Epithelial cell of prostate (primary cell): Measurements from ENCODE around the gene SPATA21.
"Not testable (repeated sequence)": the region's sequence is repeated elsewhere in the genome, so short reads cannot be mapped to it uniquely, and the experiment has no call there.

Experiments
- DNase-seq: peaks from one replicate; pipeline ENCODE4 v3.0.0-alpha.2; 2011; ENCODE audit warnings: low read depth, low spot score
- H3K27ac ChIP-seq: fragments of 450-650 bp; 2 replicates; pipeline ENCODE4 v1.5.1; 2017; ENCODE audit warnings: mild to moderate bottlenecking

Gene SPATA21, protein sequence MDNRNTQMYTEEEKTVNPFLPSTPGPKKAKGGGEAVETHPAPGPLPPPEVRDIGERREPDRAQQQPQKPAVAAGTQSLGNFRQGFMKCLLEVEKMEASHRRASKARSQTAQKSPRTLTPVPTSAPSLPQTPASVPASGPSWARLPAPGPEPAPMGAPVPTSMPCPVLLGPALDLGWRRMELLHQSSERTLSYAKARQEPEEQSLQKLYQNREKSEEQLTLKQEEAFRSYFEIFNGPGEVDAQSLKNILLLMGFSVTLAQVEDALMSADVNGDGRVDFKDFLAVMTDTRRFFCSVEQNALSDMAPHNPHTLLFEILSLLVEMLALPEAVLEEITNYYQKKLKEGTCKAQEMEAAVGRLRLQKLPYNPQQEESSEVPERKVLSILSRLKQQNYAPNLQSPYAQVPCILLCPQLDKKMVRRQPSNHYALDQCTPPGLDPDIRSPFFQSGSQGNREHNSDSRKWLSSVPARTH

DNA sequence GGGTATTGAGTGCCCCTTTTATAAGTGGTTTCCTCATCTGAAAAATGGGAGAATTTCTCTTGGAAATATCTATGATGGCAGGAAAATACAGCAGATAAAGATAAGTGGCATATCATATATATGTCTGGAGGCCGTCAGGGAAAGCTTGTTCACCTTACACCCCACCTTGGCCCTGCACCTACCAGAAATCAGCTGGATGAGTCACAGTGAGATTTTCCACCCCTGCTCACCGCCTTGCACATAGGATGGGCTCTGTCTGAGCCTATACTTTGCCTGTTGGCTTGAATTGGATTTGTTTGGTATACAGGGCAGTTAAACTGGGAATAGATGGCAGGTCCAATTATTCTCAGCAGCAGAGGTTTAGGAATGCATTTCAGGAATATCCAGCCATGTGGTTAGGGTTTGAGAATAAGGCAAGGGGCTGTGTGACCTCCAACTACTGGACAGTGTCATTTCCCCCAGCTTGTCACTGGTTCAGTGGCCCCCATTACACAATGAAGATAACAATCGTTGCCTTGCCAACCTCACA is at the start of gene SPATA21:
SPATA21 (minus strand) TSS at position 479 of the 529 bp plus-strand sequence. CDS start 6,053 bp downstream, outside the sequence.
- H3K27ac ChIP-seq, result no peak within 1 kb of the TSS
- DNase-seq, result no peak

DNA sequence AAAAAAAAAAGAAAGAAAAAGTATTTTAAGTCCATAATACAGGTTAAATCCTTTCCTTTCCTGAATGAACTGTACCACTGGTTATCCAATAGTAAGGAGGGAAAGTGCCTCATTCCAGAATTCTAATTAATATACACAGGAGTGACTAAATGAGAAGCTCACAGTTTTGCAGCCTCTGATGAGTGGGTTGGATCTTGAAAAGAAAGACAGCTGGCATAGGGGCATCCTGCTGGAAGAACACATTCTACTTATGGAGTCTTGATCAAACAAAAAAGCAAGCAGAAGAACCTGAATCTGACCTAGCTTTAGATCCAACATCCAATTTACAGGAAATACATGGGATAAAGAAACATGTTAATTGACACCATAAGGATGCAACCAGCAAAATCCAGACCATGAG is 49.8 kb upstream of the SPATA21 start:
- not testable (repeated sequence) for DNase-seq

DNA sequence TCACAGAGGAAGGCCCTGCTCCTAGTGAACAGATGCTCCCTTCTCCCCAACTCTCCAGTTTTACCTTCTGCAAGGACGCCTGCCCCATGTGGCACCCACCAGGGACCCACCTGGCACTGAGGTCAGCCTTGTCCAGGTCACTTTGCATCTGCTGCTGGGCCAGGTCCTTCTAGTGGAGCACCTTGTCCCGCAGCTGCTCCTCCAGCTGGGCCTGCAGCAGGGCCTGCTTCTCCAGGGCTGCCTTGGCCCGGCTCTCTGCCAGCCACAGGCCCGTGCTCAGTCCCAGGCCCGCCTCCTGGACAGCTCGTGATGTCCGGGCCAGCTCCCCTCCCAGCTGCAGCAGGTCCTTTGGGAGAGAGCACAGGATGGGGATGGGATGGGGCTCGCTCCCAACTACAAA is 49.1 kb upstream of the SPATA21 start:
- not testable (repeated sequence) for DNase-seq, H3K27ac ChIP-seq

More for the DNA sequence above, 49.8 kb upstream of the SPATA21 start:
- H3K27ac ChIP-seq, result not testable (repeated sequence)

DNA sequence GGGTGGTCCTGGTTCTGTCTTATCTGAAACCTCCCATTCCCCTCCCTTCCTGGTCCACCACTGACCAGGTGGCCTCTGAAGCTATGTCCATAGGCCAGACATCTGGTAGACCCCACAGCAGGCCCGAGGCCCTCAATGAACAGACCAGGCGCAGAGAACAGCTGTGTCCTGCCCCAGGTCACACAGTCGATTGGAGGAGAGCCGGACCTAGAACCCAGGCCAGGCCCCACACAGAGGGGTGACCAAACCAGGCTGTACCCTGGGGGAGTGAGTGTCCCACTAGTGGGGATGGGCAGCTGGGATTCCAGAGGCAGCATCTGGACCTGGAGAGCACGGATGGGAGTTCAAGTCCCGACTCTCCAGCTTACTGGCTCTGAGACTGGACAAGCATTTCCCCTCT is 47.7 kb upstream of the SPATA21 start:
- no peak overlapping the region for H3K27ac ChIP-seq
- no peak for DNase-seq

DNA sequence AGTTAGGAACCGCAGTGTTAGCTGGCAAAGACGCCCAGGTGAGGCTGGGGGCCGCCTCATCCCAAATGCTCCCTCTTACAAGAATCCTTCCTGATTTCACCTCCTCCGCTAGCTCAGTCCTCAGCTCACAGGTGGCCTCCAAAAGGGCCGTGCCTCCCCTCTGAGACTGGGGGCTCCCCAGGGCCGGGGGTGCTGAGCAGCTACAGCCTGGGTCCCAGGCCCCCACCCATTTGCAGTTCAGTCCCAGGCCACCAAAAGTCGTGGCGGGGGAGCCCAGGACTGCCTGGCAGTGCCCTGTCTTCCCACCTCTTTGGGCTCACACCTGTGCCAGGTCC is 47.2 kb upstream of the SPATA21 start:
- DNase-seq, result no peak
- H3K27ac ChIP-seq, result no peak overlapping the region

DNA sequence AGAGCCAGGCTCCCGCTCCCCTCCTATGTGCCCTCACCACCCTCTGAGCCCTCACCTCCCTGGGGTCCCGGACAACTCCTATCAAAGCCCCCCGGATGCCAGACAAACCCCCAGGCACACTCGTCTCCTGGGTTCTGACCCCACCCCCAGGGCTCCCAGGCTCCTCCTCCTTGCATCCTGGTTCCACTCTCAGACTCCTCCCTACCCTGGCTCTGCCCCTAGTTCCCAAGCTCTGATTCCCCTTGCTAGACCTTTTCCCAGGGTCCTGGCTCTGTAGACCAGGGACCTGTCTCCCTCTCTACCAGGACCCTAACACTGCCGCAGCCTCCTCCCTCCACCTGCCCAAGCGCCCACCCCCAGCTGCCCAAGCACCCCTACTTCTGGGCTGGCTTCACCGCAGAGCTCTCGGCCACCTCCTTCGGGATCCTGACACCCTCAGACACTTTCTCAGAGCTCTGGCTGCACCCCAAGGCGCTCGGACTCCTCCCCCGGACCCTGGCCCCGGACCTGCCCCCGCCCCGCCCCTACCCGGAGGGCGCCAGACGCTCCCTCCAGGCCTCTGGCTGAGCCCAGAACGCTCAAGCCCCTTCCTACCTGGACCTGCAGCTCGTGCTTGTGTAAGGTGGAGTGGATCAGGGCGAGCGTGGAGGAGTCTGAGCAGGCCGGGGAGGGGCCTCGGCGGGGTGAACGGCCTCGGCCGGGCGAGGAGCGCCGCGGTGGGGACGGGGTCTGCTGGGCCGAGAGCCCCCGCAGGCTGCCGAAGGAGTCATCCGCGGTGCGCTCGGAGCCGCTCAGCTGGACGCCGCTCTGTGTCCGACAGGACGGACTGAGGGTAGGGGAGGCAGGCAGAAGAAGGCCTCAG is 46.6 kb upstream of the SPATA21 start:
- DNase-seq, H3K27ac ChIP-seq: not testable (repeated sequence)

DNA sequence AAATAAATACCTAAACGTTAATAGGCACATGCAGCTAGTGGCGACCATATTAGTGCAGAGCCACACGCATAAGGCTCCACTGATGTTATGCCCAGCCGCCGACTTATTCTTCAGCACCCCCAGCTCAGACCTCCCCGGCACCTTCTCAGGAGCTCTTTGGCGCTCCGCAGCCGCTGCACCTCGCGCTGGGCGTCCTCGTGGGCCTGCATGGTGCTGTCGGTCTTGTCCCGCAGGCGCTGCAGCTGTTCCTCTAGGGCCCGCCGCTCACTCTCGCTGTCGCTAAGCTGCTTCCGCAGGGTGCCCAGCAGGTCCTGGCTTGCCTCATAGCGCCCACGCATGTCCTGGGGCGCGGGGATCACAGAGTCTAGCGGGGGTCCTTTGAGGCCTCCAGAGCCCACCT is 45.9 kb upstream of the SPATA21 start:
- DNase-seq, H3K27ac ChIP-seq: not testable (repeated sequence)

DNA sequence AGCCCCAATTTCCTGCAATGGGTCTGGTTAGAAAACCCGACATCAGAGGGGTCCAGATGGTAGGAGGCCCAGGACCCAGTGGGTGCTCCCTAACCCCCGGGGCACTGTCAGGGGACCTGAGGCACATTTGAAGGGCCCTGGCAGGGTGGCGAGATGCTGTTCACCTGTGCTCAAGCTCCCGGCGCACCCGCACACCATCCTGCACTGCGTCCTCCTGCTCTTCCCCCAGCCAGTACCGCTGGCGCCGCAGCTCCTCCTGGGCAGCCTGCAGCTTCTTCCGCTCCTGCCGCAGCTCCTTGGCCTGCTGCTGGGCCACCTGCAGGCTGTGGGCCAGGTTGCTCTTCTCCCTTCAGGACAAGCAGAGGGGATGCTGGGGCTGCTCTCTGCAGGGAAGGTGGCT is 40.9 kb upstream of the SPATA21 start:
- DNase-seq, result no peak
- H3K27ac ChIP-seq, result no peak overlapping the region

DNA sequence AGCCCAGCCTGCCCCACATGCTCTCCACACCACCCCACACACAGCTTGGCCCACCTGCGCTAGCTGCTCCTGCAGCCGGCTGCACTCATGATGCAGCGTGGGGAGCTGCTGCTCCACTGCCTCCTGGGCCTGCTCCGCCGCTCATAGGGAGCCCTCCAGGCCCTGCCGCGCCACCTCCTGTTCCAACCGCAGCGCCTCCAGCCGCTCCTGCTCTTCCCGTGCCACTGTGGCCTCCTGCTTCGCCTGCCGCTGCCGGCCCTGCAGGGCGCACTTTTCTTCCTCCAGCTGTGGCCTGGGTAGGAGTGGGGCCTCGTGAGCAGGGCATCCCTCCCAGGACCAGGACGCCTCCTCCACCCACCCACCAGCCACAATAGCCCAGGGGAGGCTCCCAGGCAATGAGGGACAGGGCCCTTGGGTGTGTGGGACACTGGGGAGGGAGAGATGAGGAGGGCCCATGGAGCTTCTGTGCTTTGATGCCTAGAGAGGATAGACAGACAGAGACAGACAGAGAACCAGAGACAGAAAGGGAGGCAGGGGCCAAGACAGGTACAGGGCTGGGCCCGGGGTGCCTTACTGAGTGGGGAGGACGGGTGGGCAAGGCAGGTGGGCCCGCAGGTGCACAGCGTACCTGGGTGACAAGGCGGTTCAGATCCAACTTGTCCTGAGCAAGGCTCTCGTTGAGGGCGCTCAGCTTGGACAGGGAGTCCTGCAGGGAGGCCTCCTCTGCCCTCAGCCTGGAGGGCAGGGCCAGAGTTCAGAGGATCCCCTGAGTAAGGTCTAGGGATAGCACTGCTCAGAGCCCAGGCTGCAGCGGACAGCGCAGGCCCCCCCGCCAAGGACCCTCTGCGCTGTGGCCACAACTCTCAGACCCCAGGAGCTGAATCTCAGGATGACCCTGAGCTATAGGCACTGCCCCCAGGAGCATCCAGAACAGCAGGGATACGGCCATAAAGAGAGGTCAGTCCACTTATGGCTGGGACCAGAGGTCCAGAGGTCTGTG is 38.8 kb upstream of the SPATA21 start:
- H3K27ac ChIP-seq, DNase-seq: not testable (repeated sequence)

DNA sequence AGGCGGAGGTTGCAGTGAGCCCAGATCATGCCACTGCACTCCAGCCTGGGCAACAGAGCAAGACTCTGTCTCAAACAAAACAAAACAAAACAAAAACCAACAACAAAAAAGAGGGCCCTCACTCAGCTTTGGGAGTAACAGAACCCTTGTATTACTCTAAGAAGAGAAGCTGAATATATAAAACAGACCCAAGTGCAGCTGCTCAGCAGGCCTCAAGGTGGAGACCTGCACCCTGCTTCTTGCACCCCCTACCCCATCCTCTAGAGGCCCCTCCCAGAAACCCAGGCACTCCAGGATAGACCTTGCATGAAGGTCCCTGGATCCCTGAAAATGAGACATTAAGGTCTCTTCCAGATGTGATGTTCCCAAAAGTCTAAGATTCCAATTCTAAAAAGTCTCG is 37.7 kb upstream of the SPATA21 start:
- not testable (repeated sequence) for DNase-seq, H3K27ac ChIP-seq

DNA sequence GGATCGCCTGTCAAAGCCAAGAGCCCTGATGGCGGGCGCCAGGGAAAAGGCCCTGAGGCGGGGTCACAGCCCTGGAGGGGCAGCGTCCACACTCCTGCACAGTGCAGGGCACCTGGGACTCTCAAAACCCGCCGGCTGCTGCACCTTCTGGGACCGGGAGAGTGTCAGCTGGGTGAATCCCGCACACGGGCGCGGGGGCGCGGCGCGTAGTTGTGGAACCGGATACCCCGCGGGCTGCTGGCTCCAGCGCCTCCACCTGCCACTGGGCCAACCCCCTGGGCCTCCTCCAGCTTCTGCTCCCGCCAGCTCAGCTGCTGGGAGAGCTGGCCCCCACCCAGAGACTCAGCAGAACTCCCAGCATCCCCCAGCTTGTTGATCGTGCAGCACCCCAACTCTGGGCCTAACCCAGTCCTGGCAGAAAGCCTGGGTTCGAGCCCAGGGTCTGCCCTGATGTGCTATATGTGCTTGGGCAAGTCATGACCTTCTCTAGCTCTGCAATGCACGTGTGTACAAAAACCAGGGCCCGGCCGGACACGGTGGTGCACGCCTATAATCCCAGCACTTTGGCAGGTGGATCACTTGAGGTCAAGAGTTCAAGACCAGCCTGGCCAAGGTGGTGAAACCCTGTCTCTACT is 37.1 kb upstream of the SPATA21 start:
- no peak overlapping the region for H3K27ac ChIP-seq
- no peak for DNase-seq

DNA sequence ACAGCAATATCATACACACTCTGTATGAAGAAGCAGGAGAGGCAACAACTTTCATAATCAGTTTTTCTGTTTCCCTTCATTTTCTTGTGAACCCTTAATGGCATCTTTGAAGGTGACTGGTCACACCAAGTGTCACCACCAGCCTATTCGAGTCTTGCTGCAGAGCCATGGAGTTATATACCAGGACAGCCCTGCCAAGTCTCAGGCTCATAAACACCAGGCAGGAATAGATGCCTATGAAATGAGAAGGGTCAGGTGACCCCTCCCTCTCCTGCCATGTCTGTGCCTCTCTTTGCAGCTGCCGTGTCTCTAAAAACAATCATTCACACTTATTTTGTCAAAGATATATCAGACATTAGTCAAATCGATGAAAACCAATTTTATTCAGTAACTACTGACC is 31.3 kb upstream of the SPATA21 start:
- H3K27ac ChIP-seq, result no peak overlapping the region
- DNase-seq, result no peak

DNA sequence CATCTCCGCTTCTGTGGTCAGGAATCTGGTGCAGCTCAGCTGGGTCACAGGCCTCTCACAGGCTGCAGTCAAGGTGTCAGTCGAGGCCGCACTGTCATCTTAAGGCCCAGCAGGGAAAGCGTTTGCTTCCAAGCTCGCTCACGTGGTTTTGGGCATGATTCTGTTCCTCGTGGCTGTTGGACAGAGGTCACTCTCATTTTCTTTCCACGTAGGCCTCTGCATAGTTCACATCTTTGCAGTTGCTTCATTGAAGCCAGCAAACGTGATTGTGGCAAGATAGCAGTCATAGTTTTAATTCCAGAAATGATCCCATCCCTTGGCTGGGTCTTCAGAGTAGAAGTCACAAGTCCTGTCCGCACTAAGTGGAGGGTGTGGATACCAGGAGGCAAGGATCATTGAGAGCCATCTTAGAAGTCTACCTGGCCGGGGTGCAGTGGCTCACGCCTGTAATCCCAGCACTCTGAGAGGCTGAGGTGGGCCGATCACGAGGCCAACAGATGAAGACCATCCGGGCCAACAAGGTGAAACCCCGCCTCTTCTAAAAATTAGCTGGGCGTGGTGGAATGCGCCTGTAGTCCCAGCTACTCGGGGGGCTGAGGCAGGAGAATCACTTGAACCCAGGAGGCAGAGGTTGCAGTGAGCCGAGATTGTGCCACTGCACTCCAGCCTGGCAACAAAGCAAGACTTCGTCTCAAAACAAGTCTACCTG is 27.8 kb upstream of the SPATA21 start:
- DNase-seq, result no peak
- H3K27ac ChIP-seq, result no peak overlapping the region

DNA sequence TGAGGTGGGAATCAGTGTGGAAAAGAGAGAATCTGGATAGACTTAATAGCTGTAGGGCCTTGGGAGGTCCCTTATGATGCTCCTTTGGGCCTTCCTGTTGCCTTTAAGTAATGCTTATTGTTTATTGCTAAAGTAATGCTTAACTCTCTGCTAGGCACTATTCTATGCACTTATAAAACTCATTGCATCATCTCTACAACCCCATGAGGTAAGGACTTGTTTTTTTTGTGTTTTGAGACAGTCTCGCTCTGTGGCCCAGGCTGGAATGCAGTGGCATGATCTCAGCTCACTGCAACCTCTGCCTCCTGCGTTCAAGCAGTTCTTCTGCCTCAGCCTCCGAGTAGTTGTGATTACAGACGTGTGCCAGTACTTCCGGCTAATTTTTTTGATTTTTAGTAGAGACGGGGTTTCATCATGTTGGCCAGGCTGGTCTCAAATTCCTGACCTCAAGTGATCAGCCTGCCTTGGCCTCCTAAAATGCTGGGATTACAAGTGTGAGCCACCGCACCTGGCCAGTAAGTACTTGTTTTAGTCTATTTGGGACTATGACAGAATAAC is 25.6 kb upstream of the SPATA21 start:
- H3K27ac ChIP-seq, result no peak overlapping the region
- DNase-seq, result no peak

DNA sequence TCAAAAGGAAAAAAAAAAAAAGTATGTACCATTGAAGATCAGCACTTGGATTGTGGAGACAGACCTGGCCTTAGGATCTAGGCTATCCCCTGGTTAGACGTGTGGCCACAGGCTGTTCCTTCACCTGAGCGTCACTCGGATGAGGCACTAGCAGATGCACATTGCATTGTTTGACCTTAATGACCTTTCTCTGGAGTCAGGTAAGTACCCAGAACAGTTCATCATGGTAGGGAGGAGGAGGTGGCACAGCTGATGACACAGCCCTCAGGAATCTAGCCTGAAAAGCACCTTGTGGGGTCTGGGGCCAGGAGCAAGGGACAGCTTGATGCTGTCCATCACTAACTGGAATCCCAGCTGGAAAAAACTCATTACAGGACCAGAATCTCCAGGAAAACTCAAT is 24.5 kb upstream of the SPATA21 start:
- DNase-seq, result no peak
- no peak overlapping the region for H3K27ac ChIP-seq

DNA sequence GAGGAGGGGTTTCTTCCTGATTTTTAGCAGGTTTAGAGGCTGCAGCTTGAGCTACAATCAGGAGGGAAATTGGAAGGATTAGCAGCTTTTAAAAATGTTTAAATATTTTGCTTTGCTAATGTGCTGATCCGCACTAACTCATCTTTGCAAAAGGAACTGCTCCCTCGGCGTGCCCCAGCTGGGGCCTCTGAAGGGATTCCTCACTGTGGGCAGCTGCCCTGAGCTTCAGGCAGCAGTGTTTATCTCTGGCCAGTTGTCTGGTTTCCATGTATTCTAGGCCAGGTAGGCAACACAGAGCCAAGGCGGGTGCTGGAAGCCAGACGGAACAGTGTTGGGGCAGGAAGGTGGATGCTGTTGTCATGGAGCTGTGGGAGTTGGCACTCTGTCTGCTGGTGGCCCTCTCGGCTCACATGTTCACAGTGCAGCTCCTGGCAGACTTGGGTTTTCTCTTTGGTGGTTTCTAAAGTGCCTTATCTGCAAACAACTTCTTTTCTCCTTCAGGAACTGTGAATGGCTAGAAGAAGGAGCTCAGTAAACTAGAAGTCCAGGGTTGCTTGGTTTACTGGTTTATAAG is 22.2 kb upstream of the SPATA21 start:
- H3K27ac ChIP-seq, result no peak overlapping the region

DNA sequence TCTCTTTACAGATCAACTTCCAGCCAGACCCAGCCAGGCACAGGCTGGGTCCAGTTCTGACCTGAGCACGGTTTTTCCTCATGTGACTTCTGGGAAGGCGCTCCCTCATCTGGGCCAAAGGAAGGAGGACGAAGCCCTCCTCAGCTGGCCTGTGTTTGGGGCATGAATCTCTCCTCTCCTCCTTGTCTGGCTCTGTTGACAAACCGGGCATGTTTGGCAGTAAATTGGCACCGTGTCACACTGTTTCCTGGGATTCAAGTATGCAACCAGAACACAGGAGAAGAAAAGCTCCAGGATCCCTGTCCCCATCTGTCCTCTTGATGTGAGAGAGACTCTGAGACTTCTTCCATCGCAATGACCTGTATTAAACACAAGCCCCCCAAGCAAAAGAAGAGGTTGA is 21.6 kb upstream of the SPATA21 start:
- DNase-seq, result no peak
- no peak overlapping the region for H3K27ac ChIP-seq

More for the DNA sequence above, 22.2 kb upstream of the SPATA21 start:
- DNase-seq, result no peak

DNA sequence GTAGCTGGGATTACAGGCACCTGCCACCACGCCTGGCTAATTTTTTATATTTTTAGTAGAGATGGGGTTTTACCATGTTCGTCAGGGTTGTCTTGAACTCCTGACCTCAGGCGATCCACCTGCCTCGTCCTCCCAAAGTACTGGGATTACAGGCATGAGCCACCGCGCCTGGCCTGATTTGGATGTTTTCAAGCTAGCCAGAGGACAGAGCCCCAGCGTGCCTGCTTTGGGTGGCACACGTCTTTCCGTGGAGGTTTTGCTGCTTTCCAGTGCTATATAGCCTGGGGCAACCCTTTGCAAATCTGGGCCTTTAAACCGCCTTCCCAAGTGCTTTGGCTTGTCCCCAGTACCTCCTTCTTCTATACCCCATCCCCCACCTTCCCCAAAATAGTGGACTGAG is 18.9 kb upstream of the SPATA21 start:
- not testable (repeated sequence) for DNase-seq, H3K27ac ChIP-seq
